CD4-positive, alpha-beta T cell treated with Interleukin-15 for 4 hours (primary cell): ENCODE measurements around the gene MVK.

Source experiments
- DNase-seq: peaks from one replicate; pipeline ENCODE4 v3.0.0-alpha.2; 2020; ENCODE audit warnings: low spot score

Gene MVK

DNA sequence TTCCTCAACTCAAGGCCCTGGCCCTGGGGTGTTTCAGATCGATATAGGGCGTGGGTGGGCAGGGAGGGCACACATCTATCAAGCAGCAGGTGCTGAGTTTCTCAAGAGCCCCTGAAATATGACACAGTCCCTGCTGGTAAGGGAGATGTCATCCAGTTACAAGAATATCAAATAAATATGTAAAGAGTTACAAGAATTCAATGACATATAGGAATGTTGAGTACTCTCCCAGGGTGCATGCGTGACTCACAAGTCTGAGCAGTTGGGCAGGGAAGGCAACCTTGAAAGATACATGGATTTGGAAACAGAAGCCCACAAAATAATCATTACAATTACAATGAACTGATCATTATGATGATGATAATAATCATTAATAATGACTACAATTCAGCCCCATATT lies 35.2 kb downstream of the MVK start:
- DNase-seq: no peak

DNA sequence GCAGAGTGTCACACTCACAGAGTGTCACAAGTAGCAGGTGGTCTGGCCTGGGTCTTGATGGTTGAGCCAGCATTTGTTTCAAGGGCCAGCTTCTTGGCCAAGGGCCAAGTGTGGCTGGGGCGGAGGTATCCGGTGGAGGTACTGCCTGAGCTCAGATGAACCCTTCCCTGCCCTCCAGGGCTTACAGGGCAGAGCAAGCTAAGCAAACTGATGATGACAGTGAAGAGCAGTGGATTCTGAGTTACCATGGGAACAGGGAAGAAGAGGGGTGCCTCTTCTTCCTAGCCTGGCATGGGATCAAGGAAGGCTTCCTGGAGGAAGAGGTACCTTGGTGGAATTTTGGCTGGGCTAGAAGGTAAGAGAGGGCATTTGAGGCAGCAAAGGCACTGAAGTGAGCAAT lies 35.7 kb downstream of the MVK start:
- DNase-seq: no peak

DNA sequence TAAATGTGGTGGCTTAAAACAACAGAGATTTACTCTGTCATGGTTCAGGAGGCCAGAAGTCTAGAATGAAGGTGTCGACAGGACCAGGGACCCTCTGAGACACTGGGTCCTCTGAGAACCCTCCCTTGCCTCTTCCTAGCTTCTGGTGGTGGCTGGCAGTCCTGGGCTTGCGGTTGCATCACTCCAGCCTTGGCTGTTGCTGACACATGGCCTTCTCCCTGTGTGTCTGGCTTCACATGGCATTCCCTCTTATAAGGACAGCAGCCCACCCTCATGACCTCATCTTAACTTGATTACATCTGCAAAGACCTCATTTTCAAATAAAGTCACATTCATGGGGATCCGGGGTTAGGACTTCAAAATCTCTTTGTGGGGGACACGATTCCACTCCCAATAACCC lies 36.9 kb downstream of the MVK start:
- DNase-seq: no peak

DNA sequence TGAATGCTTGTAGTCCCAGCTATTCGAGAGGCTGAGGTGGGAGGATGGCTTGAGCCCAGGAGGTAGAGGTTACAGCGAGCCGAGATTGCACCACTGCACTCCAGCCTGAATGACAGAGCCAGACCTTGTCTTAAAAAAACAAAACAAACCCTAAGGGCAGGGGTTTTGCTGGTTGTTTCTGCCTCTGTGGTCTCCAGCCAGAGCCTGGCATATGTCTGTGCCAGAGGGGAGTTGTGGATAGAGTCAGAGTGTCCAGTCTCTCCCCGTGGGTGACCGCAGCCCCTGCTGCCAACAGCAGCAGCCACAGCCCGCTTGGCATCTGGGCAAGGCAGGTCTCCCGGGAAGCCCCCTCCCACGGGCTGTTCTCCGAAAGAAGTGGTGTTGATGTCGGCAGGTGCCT lies 37.6 kb downstream of the MVK start:
- DNase-seq: no peak

DNA sequence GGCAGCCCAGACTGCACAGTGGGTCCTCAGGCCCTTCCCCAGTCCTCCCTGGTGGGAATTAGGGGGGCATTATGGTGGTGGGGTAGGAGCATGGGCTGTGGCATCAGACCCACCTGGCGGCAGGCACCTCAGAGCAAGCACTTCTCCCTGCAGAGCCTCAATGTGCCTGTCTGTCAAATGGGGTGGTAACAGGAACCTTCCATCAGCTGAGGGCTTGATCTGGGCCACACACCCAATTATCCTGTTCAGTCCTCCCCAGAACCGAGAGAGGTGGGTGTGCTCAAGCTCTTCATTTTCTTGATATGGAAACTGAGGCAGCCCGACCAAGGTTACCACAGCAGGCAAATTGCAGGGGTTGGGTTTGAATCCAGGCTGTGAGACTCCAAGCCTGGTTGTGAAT lies 38.4 kb downstream of the MVK start:
- DNase-seq: no peak

DNA sequence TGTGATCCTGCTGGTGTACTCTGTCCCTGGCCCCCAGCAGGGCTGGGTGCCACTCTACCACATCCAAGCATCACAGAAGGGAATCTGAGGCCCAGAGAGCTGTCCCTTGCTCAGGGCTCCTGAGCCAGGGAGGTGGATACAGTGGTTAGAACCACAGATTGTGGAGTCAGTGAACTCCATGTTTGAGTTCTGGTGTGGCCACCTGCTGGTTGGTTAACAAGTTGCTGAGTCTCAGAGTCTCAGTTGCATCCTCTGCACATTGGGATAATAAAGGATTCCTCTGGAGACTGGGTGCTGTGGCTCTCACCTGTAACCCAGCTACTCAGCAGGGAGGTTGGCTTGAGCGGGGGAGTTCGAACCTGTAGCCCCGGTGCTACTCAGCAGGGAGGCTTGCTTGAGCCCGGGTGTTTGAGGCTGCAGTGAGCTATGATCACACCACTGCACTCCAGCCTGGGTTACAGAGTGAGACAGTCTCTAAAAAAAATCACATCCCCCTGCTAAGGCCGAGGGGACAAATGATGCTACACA lies 39.4 kb downstream of the MVK start:
- DNase-seq: no peak

DNA sequence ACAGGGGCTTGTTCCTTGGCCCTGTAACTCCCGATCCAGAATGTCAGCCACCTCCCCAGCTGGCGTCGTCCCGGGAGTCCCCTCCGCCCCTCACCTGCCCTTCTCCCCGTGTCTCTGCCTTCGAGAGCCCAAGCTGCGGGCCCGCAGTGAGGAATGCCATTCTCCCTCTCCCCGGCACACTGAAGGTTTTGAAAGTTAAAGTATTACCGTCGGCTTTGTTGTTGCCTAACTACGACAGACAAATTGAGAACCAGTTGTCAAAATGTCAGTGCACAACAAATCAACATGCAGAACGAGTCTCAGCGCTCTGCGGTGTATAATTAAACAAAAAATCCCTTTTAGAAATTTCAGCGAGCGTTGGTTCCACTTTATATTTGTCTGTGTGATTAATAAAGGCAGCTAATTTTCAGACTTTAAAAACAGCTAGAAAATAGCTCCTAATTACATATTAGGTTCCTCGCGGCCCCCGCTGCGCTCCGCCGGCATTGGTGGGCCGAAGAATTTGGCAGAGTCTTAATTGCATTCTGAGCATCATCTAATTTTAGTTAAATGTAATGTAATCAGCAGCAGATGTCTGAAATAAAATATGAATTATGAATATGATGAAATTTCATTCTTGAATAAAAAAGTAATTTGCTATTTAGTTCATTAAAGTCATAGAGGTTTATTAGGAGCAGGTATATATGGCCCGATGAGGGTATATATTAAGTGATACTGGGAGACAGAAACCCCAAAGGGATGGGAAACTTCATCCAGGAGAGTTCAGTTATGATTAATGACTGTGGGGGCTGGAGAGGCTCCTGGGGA lies 40.3 kb downstream of the MVK start:
- no peak for DNase-seq

DNA sequence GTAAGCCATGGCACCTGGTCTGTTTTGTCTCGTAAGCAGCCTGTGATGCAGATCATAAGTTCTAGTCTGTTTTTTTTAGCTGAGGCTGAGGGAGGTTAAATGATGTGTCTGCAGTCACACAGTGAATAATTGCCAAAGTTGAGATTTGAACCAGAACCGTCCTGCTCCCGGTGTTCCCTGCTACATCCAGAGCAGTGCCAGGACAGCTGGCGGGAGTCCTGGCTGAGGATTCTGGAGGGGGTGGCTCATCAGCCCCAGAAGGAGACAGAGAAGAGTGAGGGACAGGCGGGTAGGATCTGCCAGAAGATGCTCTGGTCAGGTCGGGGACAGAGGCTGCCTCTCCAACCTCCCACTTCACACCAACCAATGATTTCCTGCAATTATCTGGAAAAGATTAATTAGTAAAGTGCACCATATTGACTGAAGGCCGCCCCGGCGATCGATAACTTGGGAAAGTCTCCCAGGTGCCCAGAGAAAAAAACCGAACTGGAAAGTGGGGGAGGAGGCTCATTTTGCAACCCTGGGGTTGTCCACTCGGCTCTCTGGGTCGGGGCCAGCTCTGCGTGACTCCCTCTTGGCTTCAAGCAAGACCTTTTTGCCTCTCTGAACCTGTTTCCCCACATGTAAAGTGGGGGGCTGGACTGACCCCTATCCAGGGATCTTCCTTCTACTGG lies 42.1 kb downstream of the MVK start:
- DNase-seq: no peak

DNA sequence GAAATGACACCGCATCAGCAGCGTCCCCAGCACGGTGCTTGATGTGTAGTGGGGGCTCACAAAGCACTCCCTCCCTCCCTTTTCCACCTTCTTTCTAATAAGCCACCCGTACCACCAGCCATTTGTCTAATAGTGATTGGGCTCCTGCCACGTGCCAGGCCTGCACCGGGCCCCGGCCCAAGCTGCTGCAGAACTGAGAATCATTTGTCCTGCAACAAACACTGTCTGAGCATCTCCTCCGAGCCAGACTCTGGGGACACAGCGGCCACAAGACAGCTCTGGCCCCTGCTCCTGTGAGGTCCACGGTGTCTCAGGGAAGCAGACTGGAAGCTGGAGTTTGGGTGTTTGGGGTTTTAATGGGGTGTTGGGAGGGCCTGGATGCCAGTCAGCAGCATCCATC lies 43.9 kb downstream of the MVK start:
- DNase-seq: no peak

DNA sequence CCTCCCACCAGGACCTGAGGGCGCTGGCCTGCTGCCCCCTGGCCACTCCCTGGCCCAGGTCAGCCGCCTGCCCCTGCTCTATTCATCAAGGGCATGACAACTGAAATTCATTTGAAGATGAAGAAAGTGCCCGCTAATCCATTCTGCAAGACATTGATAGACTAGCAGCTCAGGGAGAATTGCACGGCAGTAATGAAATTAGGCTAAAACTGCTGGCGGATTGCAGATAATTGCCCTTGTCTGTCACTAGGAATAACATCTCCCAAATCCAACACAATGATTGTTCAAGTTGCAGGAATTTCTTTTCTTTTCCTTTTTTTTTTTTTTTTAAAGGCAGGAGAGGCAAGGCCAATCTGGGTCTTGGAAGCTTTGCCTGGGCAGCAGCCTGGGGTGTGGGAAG lies 44.5 kb downstream of the MVK start:
- no peak for DNase-seq

DNA sequence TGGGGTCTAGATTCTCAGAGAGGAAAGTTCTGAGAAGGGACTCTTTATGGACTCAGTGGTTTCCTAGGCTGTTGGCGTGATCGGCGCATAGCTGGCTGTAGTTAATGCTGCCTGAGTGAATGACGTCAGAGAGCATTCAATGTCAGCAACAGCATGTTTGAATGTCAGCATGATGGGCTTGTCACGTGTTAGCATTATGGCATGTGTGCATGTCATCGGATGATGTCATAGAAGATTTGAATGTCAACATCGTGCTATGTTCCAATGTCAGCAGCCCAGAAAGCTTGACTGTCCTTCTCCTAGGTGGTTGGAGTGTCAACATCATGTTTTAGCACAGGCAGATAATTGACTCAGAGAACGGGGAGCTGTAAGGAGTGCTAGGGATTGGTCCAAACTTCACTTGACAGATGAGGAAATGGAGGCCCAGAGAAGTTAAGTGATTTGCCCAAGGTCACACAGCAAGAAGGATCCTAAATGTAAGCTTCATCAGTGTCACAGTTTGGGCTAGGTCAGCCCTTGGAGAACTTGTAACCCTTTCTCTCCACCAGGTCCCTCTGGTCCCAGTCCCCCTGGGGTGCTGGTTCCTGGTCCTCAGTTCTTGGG lies 45.5 kb downstream of the MVK start:
- DNase-seq: no peak

DNA sequence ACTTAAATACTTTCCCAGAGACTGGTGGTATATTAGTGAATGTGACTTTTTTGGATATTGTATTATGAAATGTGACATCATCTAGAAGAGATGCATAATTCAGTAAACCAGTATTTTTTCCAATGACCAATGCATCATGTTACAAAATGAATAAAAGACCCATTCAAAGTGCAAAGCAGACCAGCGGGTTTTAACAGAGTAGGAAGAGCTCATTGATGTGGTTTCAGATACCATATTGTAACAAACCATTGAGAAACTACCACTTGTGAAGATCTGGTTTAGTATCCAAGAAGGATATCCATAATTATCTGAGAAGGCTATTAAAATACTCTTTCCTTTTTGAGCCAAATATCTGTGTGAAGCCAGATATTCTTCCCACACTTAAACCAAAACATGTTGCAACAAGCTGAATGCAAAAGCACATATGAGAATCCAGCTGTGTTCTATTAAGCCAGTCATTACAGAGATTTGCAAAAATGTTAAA lies 47.7 kb downstream of the MVK start:
- no peak for DNase-seq

DNA sequence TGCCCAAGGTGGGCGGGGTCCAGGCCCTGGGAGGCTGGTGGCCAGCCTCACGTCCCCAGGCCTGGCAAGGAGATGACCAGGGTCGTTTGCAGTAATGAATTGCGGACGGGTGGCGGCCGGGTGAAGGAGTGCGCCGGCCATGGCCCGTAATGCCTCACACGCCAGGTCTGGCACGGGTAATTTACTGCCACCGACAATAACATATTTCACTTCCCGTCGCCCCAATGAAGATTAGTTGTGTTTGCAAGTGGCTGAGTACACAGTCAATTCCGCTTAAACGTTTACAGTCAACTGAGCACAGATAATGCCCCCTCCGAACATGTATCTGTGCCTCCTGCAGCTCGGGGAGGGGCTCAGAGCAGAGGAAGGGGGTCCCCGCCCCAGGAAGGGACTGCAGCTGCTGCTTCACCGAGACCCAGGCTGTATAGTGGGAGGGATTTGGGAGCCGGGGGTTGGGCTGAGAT lies 48.3 kb downstream of the MVK start:
- no peak for DNase-seq

DNA sequence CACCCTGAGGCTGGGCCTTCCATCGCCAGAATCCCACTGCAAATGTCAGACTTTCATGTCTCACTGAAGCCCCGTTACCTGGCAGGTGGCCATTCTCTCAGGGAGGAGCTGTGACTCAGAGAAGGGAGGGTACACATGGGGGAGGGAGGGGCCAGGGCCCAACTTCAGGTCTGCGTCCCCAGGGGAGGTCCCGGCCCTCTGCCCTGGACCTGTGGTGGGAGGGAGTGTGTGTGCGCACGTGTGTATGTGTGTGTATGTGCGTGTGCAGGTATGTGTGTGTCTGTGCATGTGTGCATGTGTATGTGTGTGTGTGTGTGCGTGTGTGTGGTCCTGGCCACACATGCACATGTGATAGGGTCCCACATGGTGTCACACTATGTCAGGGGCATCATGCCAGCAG lies 50.9 kb downstream of the MVK start:
- no peak for DNase-seq

DNA sequence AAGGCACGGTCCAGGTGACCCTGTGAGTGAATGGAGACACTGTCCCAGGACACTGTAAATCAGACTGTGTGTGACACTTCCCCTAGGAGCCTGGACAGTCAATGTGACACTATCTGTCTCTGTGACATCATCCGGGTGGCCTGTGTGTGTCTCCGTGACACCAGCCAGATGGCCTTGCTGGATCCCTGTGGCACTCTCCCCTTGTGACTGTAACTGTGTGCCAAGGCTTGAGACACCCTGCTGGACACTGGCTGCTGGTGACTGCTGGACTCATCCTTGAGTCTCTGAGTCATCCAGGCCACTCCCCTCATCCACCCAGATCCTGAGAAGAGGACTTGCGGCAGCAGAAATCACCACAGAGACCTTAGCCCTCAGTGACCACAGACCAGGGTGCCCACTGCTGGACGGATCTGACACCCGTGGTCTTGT lies 51.6 kb downstream of the MVK start:
- no peak for DNase-seq

DNA sequence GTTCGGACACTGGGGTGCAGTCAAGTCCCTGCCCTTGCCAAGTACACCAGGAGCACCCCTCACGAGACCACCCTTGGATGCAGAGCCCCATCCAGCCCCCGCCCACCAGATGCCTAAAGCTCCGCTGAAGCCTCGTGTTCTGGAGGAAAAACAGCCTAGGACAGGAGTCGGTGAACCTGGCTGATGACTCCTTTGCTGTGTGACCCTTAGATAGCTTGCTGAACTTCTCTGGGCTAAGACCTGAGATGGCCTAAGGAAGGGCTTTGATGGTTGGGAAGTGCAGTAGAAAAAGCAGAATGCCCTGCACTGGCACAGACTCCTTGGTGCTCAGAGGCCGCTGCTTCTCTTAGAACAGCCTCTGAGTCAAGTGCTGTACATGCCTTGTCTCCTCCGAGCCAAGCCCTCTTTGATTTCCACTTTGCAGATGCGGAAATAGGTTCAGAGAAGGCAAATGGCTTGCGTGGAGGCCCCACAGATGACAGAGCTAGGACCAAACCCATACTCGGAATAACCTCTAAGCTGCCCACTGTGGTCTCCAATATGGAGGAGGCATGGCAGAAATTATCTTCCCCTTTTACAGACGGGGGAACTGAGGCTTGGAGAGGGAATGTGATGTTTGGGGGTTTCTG lies 52.3 kb downstream of the MVK start:
- no peak for DNase-seq

DNA sequence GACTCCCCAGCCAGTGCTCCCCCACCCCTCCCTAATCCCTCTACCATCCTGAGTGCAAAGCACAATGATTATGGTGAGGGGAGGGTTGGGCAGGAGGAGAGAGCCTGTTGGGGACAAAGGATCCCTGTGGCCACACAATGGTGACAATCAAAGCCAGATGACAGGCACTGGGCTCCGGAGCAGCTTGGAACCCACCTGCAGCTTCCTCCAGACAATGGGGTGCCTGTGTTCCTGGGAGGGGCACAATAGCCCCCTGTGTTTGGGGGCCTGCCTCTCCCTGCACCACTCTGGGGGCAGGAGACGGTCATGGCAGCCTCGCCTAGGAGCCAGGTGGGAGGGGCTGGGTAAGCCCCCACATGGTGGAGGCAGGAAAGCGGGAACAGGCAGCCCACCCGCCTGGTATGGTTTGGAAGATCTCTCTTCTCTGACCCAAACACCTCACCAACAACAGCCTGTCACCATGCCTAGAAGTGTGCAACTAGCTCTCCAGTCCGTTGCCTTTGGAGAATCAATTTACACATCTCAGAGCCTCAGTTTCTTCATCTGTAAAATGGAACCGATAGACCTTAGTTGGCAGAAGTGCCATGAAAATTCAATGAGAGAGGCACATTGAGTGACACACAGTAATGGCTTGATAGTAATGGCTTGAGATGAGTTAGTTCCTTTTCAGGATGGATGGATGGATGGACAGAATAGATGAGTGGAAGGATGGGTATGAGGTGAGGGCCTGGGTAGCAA lies 53.0 kb downstream of the MVK start:
- no peak for DNase-seq

DNA sequence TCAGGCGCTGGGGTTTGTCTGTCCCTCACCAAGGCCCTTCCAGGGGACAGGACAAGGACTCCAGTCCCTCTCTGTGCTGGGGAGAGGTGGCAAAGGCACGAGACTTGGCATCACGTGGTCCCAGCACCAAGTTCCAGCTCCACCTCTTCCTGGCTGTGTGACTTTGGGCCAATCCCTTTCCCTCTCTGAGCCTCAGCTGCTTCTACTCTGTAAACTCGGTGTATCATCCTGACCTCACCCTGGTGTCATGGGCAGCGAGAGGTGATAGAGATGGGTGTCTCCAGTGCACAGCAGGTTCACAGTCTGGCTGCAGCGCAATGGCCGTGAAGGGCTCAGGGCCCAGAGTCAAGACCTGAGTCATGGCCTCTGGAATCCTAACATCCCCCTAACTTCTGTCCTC lies 54.0 kb downstream of the MVK start:
- no peak for DNase-seq

DNA sequence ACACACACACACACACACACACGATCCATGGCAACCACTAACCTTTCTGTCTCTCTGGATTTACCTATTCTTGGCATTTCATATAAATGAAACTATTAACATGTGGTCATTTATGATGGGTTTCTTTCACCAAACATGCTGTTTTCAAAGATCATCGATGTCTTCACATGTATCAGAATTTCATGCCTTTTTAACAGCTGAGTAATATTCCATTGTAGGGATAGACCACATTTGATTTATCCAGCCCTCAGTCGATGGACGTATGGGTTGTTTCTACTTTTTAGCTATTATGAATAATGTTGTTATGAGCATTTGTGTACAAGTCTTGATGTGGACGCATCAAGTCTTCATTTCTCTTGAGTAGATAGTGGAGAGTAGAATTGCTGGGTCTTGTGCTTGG lies 56.5 kb downstream of the MVK start:
- no peak for DNase-seq

DNA sequence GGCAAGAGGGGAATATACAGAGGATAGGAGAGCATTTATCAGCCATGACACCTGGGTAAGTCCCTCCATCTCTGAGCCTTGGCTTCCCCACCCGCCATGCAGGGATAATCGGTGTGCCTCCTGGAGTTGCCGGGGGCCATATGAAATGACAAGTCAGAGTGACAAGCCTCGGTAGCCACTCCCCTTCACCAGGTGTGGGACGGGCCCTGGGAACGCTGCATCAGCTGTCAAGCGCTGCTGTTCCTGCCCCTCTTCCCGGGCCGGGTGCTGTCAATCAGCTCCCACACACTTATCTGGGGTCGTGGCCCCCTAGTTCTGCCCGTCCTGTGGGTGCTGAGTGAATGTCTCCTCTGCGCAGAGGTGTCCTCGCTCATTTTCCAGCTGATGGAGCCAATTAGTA lies 57.2 kb downstream of the MVK start:
- DNase-seq: no peak

DNA sequence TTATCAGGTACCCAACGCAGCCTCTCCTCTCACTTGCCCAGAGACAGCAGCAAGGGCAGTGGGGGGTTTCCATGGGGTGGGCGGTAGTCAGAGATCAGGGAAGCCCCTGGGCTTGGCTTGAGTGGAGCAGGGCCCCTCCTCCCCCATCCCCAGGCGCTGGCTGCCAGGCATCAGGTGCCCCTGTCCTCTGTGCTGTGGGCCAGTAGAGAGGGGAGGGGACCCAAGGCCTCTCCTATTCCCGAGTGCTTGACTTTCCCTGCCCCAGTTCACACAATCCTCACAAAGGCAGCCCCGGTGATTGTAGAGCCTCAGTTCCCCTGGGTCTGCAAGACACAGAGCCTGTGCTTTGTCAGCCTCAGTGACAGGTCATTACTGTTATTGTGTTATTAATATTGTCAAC lies 57.7 kb downstream of the MVK start:
- DNase-seq: no peak

DNA sequence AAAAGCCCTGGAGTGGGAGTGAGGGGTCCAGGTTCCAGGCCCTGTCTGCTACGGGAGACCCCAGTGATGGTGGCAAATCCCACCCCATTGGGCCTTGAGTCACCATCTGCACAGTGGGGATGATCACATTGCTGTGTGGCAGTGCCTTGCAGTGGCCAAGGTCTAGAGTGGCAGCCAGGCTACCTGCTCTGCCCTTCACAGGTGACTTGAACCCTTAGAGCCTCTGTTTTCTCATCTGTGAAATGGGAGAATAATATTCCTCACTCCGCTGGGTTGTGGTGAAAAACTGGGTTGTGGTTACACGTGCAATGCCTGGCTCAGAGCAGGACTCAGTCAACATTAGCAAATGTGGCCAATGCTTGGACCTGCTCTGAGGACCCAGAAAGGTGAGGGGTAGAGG lies 58.2 kb downstream of the MVK start:
- no peak for DNase-seq
